GM19351 (cell line): ENCODE results near the gene ADAMTS2.

Experiments used
- ATAC-seq: cut with Tn5 transposase; IDR thresholded peaks from one replicate; pipeline ENCODE4 v1.9.1; 2021; ENCODE audit warnings: mild to moderate bottlenecking, moderate library complexity; ENCODE audit not compliant: unreplicated experiment

The ADAMTS2 gene

DNA sequence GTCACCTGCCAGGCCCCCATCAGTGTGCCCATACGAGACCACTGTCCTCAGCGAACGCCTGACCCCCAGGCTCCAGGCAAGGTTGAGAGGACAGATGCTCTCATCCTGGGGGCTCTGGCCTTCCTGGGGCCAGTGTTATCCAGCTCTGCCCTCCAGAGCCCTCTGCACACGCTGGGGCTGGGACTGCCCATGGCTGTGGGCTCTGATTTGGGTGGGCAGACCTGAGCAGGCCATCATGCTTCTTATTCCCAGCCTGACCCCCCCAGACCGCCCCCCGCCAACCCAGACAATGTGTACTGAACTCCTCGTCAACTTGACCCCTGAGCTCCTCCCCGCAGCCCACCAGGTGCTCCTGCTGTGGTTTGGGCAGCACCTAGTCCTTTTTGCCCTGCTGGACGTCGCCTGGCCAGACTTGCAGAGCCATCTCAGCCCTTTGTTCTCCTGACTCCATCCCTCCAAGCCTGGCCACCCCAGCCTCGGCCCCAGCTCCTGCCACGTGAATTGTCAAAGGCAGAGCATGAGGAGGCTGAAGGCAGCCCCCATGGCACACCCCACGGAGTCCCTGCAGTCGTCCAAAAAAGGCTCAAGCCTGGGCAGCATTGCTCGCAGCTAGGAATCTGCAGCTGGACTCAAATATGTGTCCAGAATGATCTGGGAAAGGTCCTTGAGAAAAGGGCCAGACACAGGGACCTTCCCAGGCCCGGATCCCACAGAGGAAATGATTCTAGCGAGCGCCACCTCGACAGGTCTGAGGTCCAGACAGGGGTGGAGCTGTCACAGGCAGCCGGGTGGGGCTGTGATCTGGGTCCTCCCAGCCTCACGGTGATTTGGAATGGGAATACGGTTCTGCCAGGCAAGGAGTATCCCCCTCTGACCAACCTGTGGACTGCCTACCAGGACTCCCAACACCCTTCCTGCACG, 87.0 kb downstream of the ADAMTS2 start:
- ATAC-seq = no peak

DNA sequence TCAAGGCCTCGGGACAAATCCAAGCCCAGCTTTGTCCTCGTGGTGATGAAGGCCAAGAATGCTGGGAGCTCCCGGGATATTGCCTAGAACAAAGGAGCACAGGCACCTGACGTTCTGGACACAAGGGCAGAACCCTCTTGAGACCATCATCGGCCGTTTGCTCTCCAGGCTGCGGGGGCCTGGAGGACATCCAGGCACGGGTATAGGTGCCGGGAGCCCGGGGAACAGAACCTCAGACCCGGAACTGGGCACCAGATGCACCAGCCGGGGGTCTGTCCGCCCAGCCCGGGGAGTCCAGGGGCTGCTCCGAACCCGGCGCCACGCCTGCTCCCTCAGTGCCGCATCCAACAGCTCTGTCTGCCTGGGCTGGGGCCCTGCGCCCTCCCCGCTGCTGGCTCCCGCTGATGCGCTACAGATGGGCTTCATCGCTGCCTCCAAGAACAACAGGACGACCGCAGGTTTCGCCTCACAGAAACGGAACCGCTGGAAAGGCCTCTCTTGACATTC, 88.0 kb downstream of the ADAMTS2 start:
- ATAC-seq = no peak

DNA sequence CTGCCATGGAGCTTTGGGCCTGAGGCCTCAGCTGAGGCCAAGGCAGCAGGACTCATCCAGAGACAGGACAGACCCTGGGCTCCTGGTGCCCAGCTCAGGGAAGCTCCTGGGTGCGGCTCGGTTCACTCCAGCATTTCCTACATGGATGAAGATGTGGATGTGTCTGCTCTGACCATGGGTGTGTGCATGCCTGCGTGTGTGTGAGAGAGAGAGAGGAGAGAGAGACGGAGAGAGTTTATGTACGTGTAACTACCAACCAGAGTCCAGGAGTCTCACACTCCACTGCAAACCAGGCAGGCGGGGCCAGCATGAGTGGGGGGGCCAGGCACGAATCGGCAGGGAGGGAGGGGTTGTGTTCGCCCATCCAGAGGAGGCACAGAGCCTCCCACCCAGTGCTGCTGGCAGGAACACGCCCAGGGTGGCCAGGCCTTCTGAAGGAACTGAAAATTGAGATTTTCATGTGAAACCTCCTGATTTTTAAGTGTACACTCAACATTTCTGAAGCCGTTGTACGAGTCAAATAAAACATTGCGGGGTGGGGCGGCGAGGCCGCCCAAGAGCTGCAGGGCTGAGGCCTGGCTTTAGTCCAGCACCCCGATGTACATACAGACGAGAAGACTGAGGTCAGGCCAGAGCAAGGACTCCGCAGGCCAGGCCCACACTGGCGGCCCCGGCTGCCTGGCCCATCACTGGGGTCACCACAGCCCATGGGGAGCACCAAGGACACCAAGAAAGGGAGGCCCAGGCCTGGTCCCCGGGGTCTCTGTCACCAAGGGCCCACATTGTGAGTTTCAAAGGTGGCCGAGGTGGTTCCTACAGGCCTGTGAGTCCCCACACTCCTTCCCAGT, 88.7 kb downstream of the ADAMTS2 start:
- ATAC-seq = no peak

DNA sequence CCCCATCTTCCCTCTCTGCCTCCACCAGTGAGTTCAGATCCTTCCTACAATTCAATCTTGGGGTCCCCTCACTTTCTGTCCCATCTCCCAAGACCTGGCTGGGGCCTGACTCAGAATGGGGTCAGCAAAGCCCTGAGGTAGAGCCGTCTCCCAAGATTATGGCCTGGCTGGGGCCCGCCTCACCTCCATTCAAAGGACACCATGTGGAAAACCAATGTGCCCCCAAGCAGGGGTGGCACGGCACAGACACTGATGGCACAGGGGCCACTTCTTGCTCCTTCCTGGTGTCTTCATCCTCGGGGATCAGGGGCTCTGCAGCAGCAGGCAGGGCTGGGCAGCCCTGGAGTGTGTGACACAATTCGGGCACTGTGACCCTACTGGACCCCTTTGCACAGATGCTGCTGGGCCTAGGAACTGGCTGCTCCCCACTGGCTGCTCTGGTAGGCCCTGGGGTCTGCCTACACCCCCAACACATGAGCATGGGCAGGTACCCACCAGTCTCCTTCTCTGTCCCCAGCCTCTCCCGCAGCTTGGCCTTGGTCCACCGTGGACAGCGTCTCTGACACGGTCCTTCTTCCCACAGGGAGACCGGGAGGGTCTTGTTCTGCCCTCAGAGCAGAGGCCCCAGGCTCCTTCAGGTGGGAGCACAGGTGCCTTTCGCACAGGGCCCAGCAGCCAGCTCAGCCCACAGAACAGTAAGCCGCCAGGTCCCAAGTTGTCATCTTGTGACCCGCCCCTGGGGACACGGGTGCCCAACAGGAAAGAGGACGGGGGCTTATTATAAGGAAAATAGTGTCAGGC, 89.5 kb downstream of the ADAMTS2 start:
- ATAC-seq = no peak

DNA sequence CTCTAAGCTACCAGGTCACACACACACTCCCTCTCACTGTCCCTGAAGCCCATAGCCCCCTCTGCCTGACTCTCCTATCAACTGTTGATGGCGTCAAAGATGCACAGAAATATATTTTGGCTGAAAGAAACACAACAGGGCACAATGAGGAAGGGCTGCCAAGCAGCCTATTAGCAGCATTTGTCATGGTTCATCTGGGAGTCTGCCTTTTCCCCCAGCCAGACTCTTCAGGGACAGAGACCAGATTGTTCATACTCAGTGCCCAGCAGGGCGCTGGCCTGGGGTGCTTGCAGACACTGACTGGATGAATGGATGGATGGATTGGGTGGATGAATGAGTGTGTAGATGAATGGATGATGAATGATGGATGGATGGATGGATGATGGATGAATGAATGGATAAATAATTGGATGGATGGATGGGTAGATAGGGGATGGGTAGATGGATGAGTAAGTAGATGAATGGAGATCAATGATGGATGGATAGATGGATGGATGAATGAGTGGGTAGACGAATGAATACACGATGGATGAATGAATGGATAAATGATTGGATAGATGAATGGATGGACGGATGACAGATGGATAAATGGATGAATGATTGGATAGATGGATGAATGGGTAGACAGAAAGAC, 90.5 kb downstream of the ADAMTS2 start:
- no peak for ATAC-seq

DNA sequence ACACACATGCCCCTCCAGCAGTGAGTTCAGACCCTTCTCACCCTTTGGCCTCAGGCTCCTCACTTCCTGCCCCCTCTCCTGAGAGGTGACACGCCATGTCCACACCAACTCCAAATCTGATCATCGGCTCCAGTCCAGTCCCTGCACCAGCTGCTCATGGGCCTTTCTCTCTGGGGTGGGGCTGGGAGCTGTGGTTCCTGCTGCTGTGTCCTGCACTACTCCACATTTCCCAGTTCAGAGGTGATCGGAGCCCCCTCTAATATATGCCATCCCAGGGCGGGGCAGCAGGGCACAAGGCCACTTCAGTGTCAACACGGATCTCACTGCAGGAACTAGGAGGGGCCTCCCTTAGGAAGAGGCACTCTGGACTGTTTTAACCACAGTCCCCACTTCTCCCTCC, 91.5 kb downstream of the ADAMTS2 start:
- ATAC-seq = no peak

- no peak for ATAC-seq
Measured at GRCh38 chr5:179251276-179251969, 93.8 kb downstream of the ADAMTS2 start.

- no peak for ATAC-seq
Measured at GRCh38 chr5:179250561-179251225, 94.6 kb downstream of the ADAMTS2 start.

DNA sequence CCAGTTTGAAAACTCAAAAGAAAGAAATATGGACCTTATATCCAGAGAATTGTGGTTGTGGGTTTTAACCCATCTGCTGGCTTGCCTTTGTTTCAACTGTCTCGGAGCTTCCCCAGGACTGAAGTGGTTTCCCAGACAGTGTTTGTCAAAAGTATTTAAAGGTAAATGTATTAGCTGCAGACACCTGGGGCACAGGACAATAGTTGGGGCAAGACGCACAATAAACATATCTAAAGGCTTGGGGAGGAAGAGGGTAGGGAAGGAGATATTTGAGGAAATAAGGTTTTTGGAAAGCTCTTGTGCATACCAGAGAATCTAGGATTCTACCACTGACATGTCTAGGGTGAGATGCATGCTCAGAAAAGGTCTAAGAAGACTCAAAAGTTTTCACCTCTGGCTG, 99.0 kb downstream of the ADAMTS2 start:
- ATAC-seq = no peak

DNA sequence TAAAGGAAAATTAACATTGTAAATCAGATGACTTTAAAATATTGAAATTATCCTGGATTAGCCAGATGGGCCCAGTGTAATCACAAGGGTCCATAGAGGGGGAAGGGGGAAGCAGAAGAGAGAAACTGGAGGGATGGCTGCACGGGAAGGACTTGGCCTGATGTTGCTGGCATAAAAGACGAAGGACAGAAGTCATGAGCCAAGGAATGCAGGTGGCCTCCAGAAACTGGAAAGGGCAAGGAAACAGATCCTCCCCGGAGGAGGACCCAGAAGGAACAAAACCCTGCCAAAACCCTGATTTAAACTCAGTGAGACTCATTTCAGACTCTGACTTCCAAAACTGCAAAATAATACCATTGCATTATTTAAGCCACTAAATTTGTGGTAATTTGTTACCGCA, 100.2 kb downstream of the ADAMTS2 start:
- no peak for ATAC-seq

DNA sequence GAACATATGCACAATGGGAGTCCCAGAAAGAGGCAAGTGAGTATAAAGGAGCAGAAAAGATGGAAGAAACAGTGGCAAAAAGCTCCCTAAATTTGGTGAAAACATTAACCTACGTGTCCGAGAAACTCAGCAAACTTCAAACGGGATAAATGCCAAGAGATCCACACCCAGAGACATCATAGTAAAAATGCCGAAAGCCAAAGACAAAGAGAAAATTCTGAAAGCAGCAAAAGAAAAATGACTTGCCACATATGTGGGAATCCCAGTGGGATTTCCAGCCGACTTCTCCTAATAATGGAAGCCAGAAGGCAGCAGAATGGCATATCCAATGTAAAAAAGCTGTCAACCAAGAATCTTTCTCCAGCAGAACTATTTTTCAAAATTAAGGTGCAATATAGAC, 101.2 kb downstream of the ADAMTS2 start:
- ATAC-seq = no peak

- no peak for ATAC-seq
Measured at GRCh38 chr5:179243333-179243732, 101.9 kb downstream of the ADAMTS2 start.

DNA sequence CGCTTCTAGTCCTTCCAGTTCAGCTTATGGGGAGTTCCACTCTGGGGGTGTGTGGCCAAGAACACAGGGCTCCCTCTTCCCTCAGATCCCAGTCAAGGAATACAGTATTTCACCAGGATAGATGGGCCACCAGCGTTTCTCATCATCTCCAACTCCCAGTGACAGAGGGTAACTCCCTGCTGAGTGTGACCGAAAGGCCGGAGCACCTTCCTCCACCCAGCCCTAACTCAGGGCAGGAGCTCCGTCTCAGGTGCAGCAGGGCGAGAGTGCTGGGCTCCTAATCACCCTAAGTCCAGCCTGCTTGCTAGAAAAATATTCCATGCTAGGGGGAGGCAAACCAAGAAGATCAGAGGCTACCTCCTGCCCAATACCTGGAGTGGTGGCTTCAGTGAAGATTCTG, 102.6 kb downstream of the ADAMTS2 start:
- ATAC-seq = no peak

DNA sequence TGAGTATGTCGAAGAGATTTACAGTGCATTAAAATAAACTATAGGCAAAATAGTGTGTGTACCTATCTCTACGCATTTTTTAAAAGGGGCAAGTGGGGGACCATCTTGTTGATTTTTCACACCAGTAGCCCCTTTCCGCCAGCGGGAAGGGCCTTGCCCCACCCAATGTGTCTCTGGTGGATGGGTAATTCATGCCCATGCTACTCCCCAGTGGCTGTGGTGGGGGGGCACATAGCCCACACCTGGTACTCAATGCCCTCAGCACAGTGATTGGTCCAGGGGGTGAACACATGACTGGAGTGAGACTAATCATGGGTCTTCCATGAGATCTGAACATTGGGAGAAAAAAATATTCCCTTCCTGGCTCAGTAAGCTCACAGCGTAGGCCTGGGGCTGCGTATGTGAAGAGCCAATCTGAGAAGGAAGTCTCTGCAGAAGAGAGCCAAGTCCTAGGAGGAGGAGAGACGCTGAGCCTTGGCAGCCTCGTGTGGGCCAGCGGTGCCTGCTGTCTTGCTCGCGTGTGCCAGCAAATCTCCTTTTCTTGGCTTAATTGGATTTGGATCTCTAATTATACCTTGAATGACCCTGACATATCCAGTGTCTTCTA, 103.4 kb downstream of the ADAMTS2 start:
- ATAC-seq = no peak

- ATAC-seq = no peak
Measured at GRCh38 chr5:179241175-179241574, 104.1 kb downstream of the ADAMTS2 start.

DNA sequence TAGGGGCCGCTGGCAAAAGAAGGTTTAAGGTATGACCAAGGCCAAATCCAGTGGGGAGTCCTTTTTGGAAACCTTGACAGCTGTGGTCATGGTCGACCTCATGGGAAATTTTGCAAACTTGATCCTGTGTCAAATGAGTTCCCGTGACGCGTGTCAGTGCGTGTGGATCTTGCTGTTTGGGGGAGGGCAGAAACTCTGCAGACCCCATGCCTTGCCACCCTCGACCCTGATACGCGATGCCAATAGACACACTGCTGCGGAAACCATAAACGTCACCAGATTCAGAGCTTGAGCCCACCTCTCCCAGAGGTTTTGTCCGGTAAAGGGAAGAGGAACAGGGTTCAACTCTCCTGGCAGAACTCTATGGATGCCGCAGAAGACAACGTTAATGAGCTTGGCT, 104.7 kb downstream of the ADAMTS2 start:
- no peak for ATAC-seq

GRCh38 chr5:179239256-179240135, 105.8 kb downstream of the ADAMTS2 start:
- ATAC-seq = no peak

DNA sequence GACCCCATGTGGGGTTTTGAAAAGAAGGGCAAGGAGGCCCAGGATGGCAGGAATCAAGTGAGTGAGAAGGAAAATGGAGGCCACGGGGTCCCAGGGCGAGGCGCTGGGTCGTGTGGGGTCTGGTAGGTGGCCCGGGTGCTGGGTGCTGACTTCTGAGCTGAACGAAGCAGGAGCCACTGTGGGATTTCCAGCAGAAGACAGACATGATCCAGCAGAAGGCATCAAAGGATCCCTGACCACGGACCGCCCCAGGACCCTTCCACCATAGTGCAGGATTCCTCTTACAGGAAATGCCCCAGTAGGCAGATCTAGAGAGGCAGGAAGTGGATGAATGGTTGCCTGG, 106.7 kb downstream of the ADAMTS2 start:
- ATAC-seq = no peak
